Activated CD4-positive, CD25-positive, alpha-beta regulatory T cell treated with anti-CD3 and anti-CD28 coated beads, Interleukin-2, amount 50 U/mL, for 16 hours (primary cell): Measurements from ENCODE around the gene PKP4.
"Not testable (repeated sequence)": the region's sequence is repeated elsewhere in the genome, so short reads cannot be mapped to it uniquely, and the experiment has no call there.

ENCODE experiments used
- DNase-seq: peaks from one replicate; pipeline ENCODE4 v3.0.0-alpha.2; 2020; ENCODE audit warnings: low read depth, low spot score

PKP4 gene

GRCh38 chr2:158464426-158465281 is 7.9 kb downstream of the PKP4 start:
- no peak for DNase-seq

- DNase-seq: no peak
Observed at GRCh38 chr2:158467248-158467647, 10.5 kb downstream of the PKP4 start.

GRCh38 chr2:158472829-158473228 is 16.1 kb downstream of the PKP4 start:
- DNase-seq: not testable (repeated sequence)

GRCh38 chr2:158473300-158473699 is 16.5 kb downstream of the PKP4 start:
- not testable (repeated sequence) for DNase-seq

GRCh38 chr2:158473719-158474392 is 17.1 kb downstream of the PKP4 start:
- no peak for DNase-seq

GRCh38 chr2:158474526-158475011 is 17.8 kb downstream of the PKP4 start:
- DNase-seq: not testable (repeated sequence)

GRCh38 chr2:158477202-158477601 is 20.4 kb downstream of the PKP4 start:
- no peak for DNase-seq

GRCh38 chr2:158478237-158478636 is 21.5 kb downstream of the PKP4 start:
- no peak for DNase-seq

GRCh38 chr2:158478816-158479215 is 22.1 kb downstream of the PKP4 start:
- DNase-seq: no peak

GRCh38 chr2:158481116-158481515 is 24.4 kb downstream of the PKP4 start:
- no peak for DNase-seq

GRCh38 chr2:158482594-158482993 is 25.8 kb downstream of the PKP4 start:
- no peak for DNase-seq

GRCh38 chr2:158484892-158485556 is 28.3 kb downstream of the PKP4 start:
- no peak for DNase-seq

GRCh38 chr2:158486150-158486969 is 29.6 kb downstream of the PKP4 start:
- DNase-seq: no peak

- DNase-seq: no peak
Observed at GRCh38 chr2:158486970-158487325, 30.2 kb downstream of the PKP4 start.

- DNase-seq: no peak
Observed at GRCh38 chr2:158487419-158487818, 30.7 kb downstream of the PKP4 start.

- no peak for DNase-seq
Observed at GRCh38 chr2:158488442-158489216, 31.9 kb downstream of the PKP4 start.

GRCh38 chr2:158489366-158490112 is 32.8 kb downstream of the PKP4 start:
- DNase-seq: no peak

- no peak for DNase-seq
Observed at GRCh38 chr2:158491072-158491471, 34.3 kb downstream of the PKP4 start.

- no peak for DNase-seq
Observed at GRCh38 chr2:158493458-158493857, 36.7 kb downstream of the PKP4 start.

GRCh38 chr2:158495175-158495574 is 38.4 kb downstream of the PKP4 start:
- DNase-seq: no peak
